Measurements from ENCODE around the gene CCDC160. TPM values are rescaled to one million over a fixed set of nuclear protein-coding genes. Genes with fewer than 3 reads are reported as not detected.
A peak's percentile ranks its signal among the peaks of the same experiment; 100 is the strongest.
"Not testable (repeated sequence)": the region's sequence is repeated elsewhere in the genome, so short reads cannot be mapped to it uniquely, and the experiment has no call there.

The CCDC160 gene
- total RNA-seq (2014; rRNA removed) = 0.17 and 0.58 TPM in 2 replicates
- polyA plus RNA-seq (2012) = not detected

- peak; percentile 23 for DNase-seq (ENCODE audit: low read depth)
Observed at GRCh38 chrX:134236626-134237614, at the start of gene CCDC160. CCDC160 (plus strand) TSS chrX:134237182; CDS start chrX:134244801, 7,619 bp downstream.

- DNase-seq (ENCODE audit: low read depth) = no peak
Observed at GRCh38 chrX:134191281-134191680, 45.7 kb upstream of the CCDC160 start.

- DNase-seq (ENCODE audit: low read depth) = no peak
Observed at GRCh38 chrX:134194915-134195314, 42.1 kb upstream of the CCDC160 start.

GRCh38 chrX:134202561-134202960 lies 34.4 kb upstream of the CCDC160 start:
- DNase-seq (ENCODE audit: low read depth) = no peak

- DNase-seq (ENCODE audit: low read depth) = no peak
Observed at GRCh38 chrX:134206221-134206620, 30.8 kb upstream of the CCDC160 start.

GRCh38 chrX:134210465-134210864 lies 26.5 kb upstream of the CCDC160 start:
- no peak for DNase-seq (ENCODE audit: low read depth)

- DNase-seq (ENCODE audit: low read depth) = no peak
Observed at GRCh38 chrX:134235236-134235635, 1.7 kb upstream of the CCDC160 start.

GRCh38 chrX:134238144-134238543 lies 1.2 kb downstream of the CCDC160 start:
- DNase-seq (ENCODE audit: low read depth) = not testable (repeated sequence)

- no peak for DNase-seq (ENCODE audit: low read depth)
Observed at GRCh38 chrX:134239016-134239415, 2.0 kb downstream of the CCDC160 start.

- no peak for DNase-seq (ENCODE audit: low read depth)
Observed at GRCh38 chrX:134240209-134240608, 3.2 kb downstream of the CCDC160 start.

- no peak for DNase-seq (ENCODE audit: low read depth)
Observed at GRCh38 chrX:134241960-134242619, 5.1 kb downstream of the CCDC160 start.

GRCh38 chrX:134244043-134244442 lies 7.1 kb downstream of the CCDC160 start:
- peak; percentile 45 for DNase-seq (ENCODE audit: low read depth)

GRCh38 chrX:134246282-134246681 lies 9.3 kb downstream of the CCDC160 start:
- peak; percentile 40 for DNase-seq (ENCODE audit: low read depth)

- DNase-seq (ENCODE audit: low read depth) = no peak
Observed at GRCh38 chrX:134247492-134247891, 10.5 kb downstream of the CCDC160 start.

- DNase-seq (ENCODE audit: low read depth) = no peak
Observed at GRCh38 chrX:134249241-134249640, 12.3 kb downstream of the CCDC160 start.

GRCh38 chrX:134251241-134251640 lies 14.3 kb downstream of the CCDC160 start:
- no peak for DNase-seq (ENCODE audit: low read depth)

GRCh38 chrX:134254511-134254910 lies 17.5 kb downstream of the CCDC160 start:
- DNase-seq (ENCODE audit: low read depth) = no peak

- DNase-seq (ENCODE audit: low read depth) = no peak
Observed at GRCh38 chrX:134255555-134255954, 18.6 kb downstream of the CCDC160 start.

- no peak for DNase-seq (ENCODE audit: low read depth)
Observed at GRCh38 chrX:134256684-134257083, 19.7 kb downstream of the CCDC160 start.

GRCh38 chrX:134258202-134258601 lies 21.2 kb downstream of the CCDC160 start:
- DNase-seq (ENCODE audit: low read depth) = no peak

- not testable (repeated sequence) for DNase-seq (ENCODE audit: low read depth)
Observed at GRCh38 chrX:134285934-134286333, 49.0 kb downstream of the CCDC160 start.

- DNase-seq (ENCODE audit: low read depth) = peak; percentile 1
Observed at GRCh38 chrX:134287346-134287745, 50.4 kb downstream of the CCDC160 start.
